ENCODE data around the gene SOD3.

The SOD3 gene

DNA sequence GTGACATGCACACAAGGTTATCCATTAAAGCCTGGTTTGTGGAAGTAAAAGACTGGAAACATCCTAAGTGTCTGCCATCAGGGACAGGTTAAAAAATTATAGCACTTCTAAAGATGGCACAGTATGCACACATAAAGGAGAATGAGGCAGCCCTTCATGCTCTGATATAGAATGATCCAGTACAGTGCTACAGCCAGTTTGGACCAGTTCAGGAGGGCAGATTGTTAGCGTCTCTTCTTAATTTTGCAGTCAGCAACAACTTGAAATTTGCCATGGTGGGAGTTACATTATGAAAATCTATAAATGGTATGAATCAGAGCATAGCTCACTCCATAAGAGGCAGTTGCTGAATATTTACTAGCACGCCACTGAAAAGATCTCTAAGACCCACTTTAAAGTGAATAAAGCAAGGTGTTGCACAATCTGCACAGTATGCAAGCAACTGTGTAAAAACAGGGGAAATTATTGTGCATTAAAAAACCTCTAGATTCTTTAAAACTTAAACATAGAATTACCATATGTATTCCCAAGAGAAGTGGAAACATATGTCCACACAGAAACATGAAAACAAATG, 20.3 kb upstream of the SOD3 start:
- no peak for DNase-seq (ENCODE audit: low read depth in 2 of 2)

GRCh38 chr4:24775750-24776149, 19.6 kb upstream of the SOD3 start:
- DNase-seq (ENCODE audit: low read depth in 2 of 2) = no peak

DNA sequence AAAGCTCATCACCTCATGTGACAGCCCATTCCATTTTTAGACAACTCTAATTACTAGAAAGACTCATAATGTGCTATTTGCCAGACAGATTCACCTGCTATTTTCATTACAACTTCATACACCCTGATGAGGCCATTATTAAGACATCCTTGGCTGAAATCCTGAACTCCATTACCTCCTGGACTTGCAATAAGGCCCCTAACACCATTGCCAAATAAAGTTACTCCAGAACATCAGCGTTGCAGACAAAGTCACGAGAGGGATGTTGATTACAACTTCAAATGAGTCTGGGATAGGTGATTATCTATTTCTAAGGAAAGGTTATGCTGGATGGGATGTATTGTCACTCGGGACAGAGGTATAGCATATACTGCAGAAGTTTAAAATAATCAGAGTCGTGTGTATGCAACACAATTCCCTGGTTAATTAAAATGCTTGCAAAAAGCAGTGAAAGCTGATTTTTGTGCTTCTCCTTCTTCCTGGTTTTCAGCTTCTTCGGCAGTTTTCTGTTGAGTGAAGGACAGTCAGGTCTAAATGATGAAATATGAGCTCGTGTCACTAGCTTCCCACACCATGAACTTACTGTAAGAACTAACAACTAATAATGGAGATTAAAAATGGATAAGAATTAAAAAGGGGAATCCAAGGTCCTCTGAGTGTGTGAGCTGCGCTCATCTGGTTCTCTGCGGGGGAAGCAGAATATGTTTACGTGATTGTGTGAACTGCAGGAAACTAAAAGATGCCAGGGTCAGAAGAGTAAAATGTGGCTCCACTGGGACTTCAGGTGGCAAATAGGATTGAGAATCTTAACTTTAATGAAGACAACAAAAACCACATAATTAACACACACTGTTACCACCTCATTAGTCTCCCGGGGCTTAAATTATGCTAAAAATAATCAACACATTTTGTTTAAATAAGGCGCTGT, 17.6 kb upstream of the SOD3 start:
- DNase-seq (ENCODE audit: low read depth in 2 of 2) = no peak

DNA sequence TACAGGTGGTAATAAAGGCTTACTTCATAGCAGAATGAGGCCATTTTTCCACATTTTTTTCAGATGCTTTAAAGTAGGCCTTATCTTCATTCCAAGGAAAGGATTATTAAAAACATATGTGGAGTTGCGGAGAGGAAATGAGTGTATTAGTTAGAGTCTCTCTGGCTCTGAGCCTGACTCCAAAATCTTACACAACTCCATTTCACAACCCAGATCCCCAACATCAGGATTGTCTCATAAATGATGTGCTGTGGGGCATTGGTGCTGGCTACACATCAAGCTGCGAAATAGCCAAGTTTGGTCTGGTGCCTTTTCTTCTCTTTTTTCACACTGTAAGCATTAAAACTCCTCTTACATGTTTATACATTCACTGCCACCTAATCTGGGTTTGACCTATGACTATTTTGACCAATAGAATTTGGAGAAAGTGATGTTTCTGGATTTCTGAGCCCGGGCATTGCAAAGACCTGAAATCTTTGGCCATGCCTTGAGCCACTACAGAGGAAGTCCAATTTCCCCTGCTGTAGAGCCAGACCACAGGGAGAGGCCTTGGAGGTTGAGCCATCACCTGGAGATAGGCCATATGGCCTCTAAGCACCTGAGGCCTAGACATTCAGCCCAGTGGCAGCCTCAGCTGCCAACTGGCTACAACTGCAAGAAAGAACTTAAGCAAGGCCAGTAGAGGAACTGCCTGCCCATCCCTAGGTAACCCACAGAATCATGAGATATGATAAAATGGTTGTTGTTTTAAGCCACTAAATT, 16.7 kb upstream of the SOD3 start:
- DNase-seq (ENCODE audit: low read depth in 2 of 2) = no peak

DNA sequence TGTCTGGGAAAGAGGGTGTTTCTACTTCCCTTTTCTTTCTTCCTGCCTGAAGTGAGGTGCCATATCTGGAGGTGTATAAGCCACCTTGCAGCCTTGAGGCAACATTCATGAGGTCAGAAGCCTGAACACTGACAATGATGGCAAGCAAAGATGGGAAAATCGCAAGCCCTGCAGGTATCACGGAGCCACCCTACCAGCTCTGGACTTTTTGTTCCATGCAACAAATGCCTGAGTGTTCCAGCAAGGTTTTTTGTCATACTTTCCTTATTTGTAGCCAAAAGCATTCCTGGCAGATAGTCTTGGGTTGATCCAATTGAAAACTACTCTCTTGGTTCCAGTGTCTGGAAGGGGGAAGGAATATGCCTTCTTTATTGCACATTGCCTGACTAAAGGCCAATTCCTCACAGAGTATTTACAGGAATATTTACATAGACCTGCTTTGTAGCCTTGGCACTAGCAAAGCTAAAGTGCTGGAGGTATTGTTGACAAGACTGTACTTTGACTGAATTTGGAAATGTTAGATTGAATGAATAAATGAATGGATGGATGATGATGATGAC, 14.4 kb upstream of the SOD3 start:
- no peak for DNase-seq (ENCODE audit: low read depth in 2 of 2)

DNA sequence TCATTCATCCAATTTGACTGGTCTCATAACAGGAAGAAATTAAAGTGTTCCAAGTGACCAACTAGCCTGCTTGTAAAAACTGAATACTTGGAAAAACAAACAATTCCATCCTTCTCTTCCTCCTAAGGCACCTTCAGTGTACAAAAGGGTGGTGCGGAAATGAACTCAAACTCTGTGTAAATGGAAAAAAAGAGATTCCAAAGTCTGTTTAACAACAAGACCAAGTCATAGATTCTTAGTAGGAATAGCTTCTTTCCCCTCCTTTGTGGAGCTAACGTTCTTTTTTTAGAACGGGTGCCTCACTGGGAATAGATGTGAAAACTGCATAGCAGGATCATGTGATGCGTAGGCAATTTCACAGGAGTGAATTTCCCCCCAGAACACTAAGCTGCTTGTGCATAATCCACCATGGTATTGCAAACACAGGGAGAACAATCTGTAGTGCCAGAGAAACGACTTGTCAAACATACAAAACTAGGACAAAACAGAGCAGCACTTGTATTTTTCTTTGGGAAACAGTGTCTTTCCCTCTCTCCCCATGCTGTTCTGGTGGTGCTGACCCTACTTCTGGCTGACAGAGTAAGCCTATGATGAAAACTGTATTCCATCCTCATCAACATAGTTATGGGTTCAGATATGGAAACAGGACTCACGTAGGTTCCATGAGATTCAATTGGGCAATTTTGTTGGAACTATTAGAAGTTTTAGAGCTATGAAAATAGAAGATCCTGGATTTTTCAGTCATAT, 13.2 kb upstream of the SOD3 start:
- DNase-seq (ENCODE audit: low read depth in 2 of 2) = no peak

DNA sequence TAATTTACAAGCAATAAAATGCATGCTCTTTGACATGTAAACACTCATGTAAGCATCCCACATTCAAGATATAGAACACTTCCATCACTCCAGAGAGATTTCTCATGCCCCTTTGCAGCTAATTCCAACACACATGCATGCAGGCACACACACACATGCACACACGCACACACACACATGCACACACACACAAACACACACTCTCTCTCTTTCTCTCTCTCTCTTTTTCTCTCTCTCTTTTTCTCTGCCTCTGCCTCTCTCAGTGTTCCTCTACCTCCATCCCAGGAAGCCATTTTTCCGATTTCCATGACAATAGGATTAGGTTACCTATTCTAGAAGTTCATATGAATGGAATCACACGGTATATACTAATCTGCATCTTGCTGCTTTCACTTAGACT, 11.9 kb upstream of the SOD3 start:
- DNase-seq (ENCODE audit: low read depth in 2 of 2) = no peak

- no peak for DNase-seq (ENCODE audit: low read depth in 2 of 2)
These were observed 4.3 kb upstream of the SOD3 start for GRCh38 chr4:24791043-24791442.

DNA sequence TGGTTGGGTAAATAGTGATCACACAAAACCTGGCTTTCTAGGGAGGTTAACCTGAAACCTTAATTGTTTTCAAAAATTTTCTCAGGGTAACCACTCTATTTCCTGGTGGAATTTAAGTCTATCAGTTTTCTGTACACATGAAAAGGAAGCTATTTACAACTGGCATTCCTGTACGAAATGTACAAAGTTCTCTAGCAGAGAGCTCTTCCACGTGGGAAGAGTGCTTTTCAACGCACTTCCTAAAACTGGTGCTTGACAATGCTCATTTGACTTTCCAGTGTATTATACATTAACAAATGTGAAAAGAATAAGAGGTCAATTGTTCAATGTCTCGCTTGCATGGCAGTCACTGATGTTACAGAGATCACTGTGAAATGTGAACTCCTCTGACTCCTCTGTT, 2.8 kb upstream of the SOD3 start:
- DNase-seq (ENCODE audit: low read depth in 2 of 2) = no peak

DNA sequence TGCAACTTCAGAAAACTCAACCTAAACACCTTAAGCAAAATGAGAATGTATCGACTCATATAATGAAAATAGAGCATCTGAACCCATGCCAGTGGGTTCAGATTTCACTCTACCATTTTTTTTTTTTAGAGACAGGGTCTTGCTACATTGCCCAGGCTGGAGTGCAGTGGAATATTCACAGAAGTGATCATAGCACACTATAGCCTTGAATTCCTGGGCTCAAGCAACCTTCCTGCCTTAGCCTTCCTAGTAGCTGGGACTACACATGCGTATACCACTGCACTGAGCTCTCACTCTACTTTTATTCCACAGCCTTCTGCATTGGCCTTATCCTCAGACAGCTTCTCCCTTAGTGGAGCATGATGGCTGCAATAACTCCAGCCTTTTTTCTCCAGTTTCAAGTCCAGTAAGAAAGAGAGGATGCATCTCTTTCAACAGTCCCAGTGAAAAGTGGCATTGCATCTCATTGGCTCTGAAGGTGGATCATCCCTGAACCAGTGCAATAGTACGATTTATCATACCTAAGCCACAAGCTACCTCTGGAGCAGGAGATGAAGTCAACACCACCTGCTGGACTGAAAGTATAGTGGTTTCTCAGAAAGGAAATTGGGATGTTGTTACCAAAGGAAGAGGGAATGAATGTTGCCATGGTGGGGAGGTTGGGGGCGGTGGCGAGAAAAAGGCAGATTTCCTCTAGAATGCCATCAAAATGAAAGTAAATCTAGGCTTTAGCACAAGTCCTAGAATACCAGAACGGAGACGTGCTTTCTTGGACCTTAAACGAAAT, 2.0 kb upstream of the SOD3 start:
- no peak for DNase-seq (ENCODE audit: low read depth in 2 of 2)

DNA sequence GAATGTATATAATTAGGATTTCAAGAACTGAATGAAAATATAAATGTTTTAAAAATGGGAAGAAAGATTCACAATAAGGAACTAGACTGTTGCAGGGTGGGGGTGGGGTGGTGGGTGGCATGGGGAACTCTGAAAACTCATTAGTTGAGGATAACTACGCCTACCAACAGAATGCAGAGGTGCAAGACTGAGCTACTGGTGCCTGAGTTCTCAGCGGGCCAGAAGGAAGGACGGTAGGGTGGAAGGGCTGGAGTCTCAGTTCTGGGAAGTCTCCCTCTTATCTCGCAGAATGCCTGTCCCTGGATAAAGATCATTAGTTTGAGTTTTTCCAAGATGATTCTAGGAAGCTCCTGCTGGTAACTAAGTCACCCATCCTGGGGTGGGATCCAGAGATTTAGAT, 1.3 kb upstream of the SOD3 start:
- DNase-seq (ENCODE audit: low read depth in 2 of 2) = no peak

GRCh38 chr4:24794480-24794879, 893 bp upstream of the SOD3 start:
- DNase-seq (ENCODE audit: low read depth in 2 of 2) = no peak

DNA sequence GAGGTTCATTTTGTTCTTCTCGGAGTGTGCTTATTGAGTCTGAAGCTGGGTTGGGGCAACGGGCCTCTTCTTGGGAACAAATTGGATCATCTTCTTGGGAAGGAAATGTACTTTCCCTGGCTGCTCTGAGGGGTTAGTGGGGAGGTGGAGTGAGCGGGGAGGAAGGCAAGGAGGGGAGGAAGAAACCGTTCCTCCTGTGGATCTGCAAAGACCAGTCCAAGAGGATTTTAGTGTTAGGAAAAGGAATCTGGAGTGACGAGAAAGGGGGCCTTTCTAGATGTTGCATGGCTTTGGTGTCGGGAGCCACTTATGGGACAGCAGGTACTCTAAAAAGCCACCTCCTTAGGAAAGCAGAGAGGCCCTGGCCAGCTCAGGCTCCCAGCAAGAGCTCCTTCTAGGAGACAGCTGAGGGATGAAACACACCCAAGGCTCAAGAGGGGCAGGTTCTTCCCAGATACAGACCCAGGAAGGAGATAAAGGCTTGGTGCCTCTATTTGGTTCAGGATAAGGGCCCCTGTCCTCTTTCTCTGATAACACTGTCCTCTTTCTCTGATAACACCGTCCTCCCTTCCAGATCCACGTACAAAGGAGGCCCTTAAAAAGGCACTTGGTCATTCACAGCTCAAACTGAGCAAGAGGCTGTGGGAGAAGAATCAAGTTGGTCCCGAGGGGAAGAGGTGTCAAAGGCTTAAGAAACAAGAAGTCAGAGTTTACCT, 451 bp downstream of the SOD3 start:
- no peak for DNase-seq (ENCODE audit: low read depth in 2 of 2)

- DNase-seq (ENCODE audit: low read depth in 2 of 2) = no peak
These were observed 1.2 kb downstream of the SOD3 start for GRCh38 chr4:24796620-24797019.

DNA sequence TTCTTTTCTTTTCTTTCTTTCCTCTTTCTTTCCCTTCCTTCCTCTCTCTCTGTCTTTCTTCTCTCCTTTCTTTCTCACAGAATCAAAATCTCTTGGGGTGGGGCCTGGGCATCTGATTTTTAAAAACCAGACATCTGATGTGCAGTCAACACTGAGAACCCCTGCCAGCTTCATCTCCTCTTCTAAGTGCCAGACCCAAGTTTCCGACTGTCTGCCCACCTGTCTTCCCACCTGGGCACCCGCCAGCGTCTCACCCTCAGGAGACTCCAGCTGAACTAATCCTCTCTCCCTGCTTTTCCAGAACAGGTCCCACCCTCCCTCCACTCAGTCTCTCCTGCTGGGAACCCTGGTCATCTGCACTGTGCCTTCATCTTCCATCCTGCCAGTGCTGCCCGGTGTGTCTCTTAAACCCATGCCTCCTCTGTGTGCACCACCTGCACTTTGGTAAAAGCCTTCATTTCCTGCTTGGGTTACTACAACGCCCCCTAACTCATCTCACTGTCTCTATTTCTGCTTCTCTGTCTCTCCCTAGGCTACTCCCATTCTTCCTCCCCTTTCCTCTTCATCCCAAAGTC, 2.8 kb downstream of the SOD3 start:
- no peak for DNase-seq (ENCODE audit: low read depth in 2 of 2)

DNA sequence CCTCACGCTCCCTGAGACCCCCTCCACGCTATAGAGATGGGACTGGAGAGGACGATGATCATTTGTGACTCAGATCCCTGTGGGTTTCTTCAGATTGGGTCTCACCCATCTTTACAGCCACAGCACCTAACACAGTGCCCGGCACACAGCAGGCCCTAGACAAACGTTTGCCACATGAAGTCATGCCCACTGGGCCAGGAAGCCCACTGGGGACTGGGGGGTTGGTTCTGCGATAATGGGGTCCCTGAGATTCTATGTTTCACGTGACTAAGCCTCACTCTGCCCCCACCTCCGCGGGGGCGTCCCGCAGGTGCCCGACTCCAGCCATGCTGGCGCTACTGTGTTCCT, 3.8 kb downstream of the SOD3 start:
- DNase-seq (ENCODE audit: low read depth in 2 of 2) = no peak

GRCh38 chr4:24799544-24800324, 4.4 kb downstream of the SOD3 start:
- no peak for DNase-seq (ENCODE audit: low read depth in 2 of 2)

DNA sequence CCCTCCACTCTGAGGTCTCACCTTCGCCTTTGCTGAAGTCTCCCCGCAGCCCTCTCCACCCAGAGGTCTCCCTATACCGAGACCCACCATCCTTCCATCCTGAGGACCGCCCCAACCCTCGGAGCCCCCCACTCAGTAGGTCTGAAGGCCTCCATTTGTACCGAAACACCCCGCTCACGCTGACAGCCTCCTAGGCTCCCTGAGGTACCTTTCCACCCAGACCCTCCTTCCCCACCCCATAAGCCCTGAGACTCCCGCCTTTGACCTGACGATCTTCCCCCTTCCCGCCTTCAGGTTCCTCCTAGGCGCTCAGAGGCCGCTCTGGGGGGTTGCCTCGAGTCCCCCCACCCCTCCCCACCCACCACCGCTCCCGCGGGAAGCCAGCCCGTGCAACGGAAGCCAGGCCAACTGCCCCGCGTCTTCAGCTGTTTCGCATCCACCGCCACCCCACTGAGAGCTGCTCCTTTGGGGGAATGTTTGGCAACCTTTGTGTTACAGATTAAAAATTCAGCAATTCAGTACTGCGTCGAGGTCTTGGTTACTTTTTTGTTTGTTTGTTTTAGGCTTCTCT, 5.0 kb downstream of the SOD3 start:
- no peak for DNase-seq (ENCODE audit: low read depth in 2 of 2)
